Calu3 (cell line): ENCODE data around the gene NPAS3. TPM values are rescaled to one million over a fixed set of nuclear protein-coding genes. Genes with fewer than 3 reads are reported as not detected.

Experiments used
- BruUV-seq: library from RNA; stranded (reverse); fragments of 400-500 nt; replicated peaks from 2 replicates; lab custom pipeline; 2021; lab: Mats Ljungman, UMichigan
- CTCF ChIA-PET: fragments of 300-600 bp; sonication (Branson Sonifier 250); formaldehyde crosslinking; loops from one replicate; lab custom pipeline; 2022; ENCODE audit warnings: antibody characterized with exemption; lab: Charles Lee
- DNase-seq: peaks from one replicate; pipeline ENCODE4 v3.0.0; 2022
- H3K27ac Mint-ChIP-seq: one replicate; pipeline ENCODE4 v1.8.0; 2022; ENCODE audit warnings: mixed read lengths; ENCODE audit not compliant: unreplicated experiment
- H3K27me3 Mint-ChIP-seq: one replicate; pipeline ENCODE4 v1.8.0; 2022; ENCODE audit warnings: mixed read lengths; ENCODE audit not compliant: unreplicated experiment
- H3K36me3 Mint-ChIP-seq: one replicate; pipeline ENCODE4 v1.8.0; 2022; ENCODE audit warnings: mild to moderate bottlenecking, moderate library complexity, mixed read lengths; ENCODE audit not compliant: insufficient read depth, unreplicated experiment
- H3K4me1 Mint-ChIP-seq: one replicate; pipeline ENCODE4 v1.8.0; 2022; ENCODE audit warnings: mild to moderate bottlenecking, low read depth, mixed read lengths; ENCODE audit not compliant: unreplicated experiment
- H3K4me3 Mint-ChIP-seq: one replicate; pipeline ENCODE4 v1.8.0; 2022; ENCODE audit warnings: mild to moderate bottlenecking, low read depth, moderate library complexity, mixed read lengths; ENCODE audit not compliant: unreplicated experiment
- H3K9me3 Mint-ChIP-seq: one replicate; pipeline ENCODE4 v1.8.0; 2022; ENCODE audit warnings: low read depth, mixed read lengths; ENCODE audit not compliant: unreplicated experiment
- CTCF ChIP-seq: fragments of 200-600 bp; IDR thresholded peaks from one replicate; pipeline ENCODE4 v1.8.0; 2022; ENCODE audit warnings: antibody characterized with exemption; ENCODE audit not compliant: unreplicated experiment
- intact Hi-C: fragments of 100-400 bp; cut with micrococcal nuclease; formaldehyde crosslinking; loops from one replicate; pipeline ENCODE4 v1.10.0; 2022; ENCODE audit not compliant: unreplicated experiment
- total RNA-seq: library from RNA; stranded (reverse); gene quantifications from 2 replicates; pipeline ENCODE4 v1.2.3, GENCODE V29; 2022

NPAS3 gene
- total RNA-seq, 1 experiment from 2014 or later, result not detected

GRCh38 chr14:33363682-33364081 lies 425.0 kb downstream of the NPAS3 start:
- no peaks in the 10 kb centered on the region for H3K36me3 Mint-ChIP-seq
- no peak for DNase-seq
- TF ChIP-seq CTCF, result no peak
- CTCF ChIA-PET, result no interaction called here
- no peaks in the 10 kb centered on the region for H3K4me1 Mint-ChIP-seq
- H3K27ac Mint-ChIP-seq, result no peak overlapping the region
- H3K27me3 Mint-ChIP-seq, result peaks cover 9% of the 10 kb centered on the region
- no peak overlapping the region for H3K4me3 Mint-ChIP-seq
- H3K9me3 Mint-ChIP-seq, result no peaks in the 10 kb centered on the region
- BruUV-seq, result no TSS peak
- intact Hi-C loops, result no loop called here

- intact Hi-C loops, result no loop called here
- no TSS peak for BruUV-seq
- no peak for TF ChIP-seq CTCF
- no peak overlapping the region for H3K27ac Mint-ChIP-seq
- DNase-seq, result no peak
- CTCF ChIA-PET, result no interaction called here
- no peaks in the 10 kb centered on the region for H3K9me3 Mint-ChIP-seq
- H3K4me3 Mint-ChIP-seq, result no peak overlapping the region
- no peaks in the 10 kb centered on the region for H3K4me1 Mint-ChIP-seq
- H3K27me3 Mint-ChIP-seq, result peaks cover 9% of the 10 kb centered on the region
- H3K36me3 Mint-ChIP-seq, result no peaks in the 10 kb centered on the region
Observed at GRCh38 chr14:33364466-33364865, 425.8 kb downstream of the NPAS3 start.

- no peaks in the 10 kb centered on the region for H3K9me3 Mint-ChIP-seq
- peaks cover 9% of the 10 kb centered on the region for H3K27me3 Mint-ChIP-seq
- intact Hi-C loops, result no loop called here
- no peak overlapping the region for H3K27ac Mint-ChIP-seq
- BruUV-seq, result no TSS peak
- CTCF ChIA-PET, result no interaction called here
- H3K4me3 Mint-ChIP-seq, result no peak overlapping the region
- no peak for DNase-seq
- no peaks in the 10 kb centered on the region for H3K36me3 Mint-ChIP-seq
- no peak for TF ChIP-seq CTCF
- H3K4me1 Mint-ChIP-seq, result no peaks in the 10 kb centered on the region
Observed at GRCh38 chr14:33369041-33369440, 430.4 kb downstream of the NPAS3 start.

- CTCF ChIA-PET, result no interaction called here
- no peaks in the 10 kb centered on the region for H3K4me1 Mint-ChIP-seq
- H3K9me3 Mint-ChIP-seq, result no peaks in the 10 kb centered on the region
- H3K4me3 Mint-ChIP-seq, result no peak overlapping the region
- no peaks in the 10 kb centered on the region for H3K36me3 Mint-ChIP-seq
- DNase-seq, result no peak
- BruUV-seq, result no TSS peak
- intact Hi-C loops, result no loop called here
- no peak for TF ChIP-seq CTCF
- H3K27ac Mint-ChIP-seq, result no peak overlapping the region
- H3K27me3 Mint-ChIP-seq, result peaks cover 9% of the 10 kb centered on the region
Observed at GRCh38 chr14:33369972-33370371, 431.3 kb downstream of the NPAS3 start.
